SU-DHL-6 (cell line): ENCODE data around the gene FAM20B.

Source experiments
- H2AFZ ChIP-seq: fragments of 200-600 bp; sonication (generic); 2 replicates; pipeline ENCODE4 v1.6.1; 2014; ENCODE audit warnings: low read depth, mild to moderate bottlenecking, moderate library complexity, mixed read lengths, antibody characterized with exemption, low read length; ENCODE audit not compliant: severe bottlenecking
- H3F3A ChIP-seq: fragments of 200-600 bp; shearing (Covaris generic); 2 replicates; pipeline ENCODE4 v1.6.0; 2016; ENCODE audit warnings: antibody characterized with exemption, mild to moderate bottlenecking; ENCODE audit not compliant: insufficient read depth
- H3K27ac ChIP-seq: fragments of 200-600 bp; sonication (generic); 2 replicates; pipeline ENCODE4 v1.5.1; 2016; ENCODE audit warnings: low read depth, mild to moderate bottlenecking, low read length, moderate library complexity, mixed read lengths
- H3K27me3 ChIP-seq: fragments of 200-600 bp; sonication (generic), shearing (Covaris generic); 2 replicates; pipeline ENCODE4 v1.6.0; 2014; ENCODE audit warnings: mild to moderate bottlenecking, low read length
- H3K36me3 ChIP-seq: fragments of 200-600 bp; sonication (generic); 2 replicates; pipeline ENCODE4 v1.6.1; 2014; ENCODE audit warnings: mild to moderate bottlenecking, low read length, mixed read lengths
- H3K4me2 ChIP-seq: fragments of 300-600, 200-600 bp; shearing (Covaris generic), sonication (generic); 2 replicates; pipeline ENCODE4 v1.6.0; 2014; ENCODE audit warnings: low read length, low read depth, mild to moderate bottlenecking; ENCODE audit not compliant: poor library complexity, severe bottlenecking
- H3K4me3 ChIP-seq: fragments of 200-600 bp; sonication (generic); 2 replicates; pipeline ENCODE4 v1.5.1; 2014; ENCODE audit warnings: antibody characterized with exemption, low read length, mild to moderate bottlenecking, mixed read lengths; ENCODE audit not compliant: insufficient read depth, poor library complexity, severe bottlenecking
- H3K79me2 ChIP-seq: fragments of 200-600 bp; sonication (generic); 2 replicates; pipeline ENCODE4 v1.6.1; 2014; ENCODE audit warnings: mild to moderate bottlenecking, low read length, moderate library complexity; ENCODE audit not compliant: insufficient read depth
- H3K9ac ChIP-seq: fragments of 200-600 bp; sonication (generic); 2 replicates; pipeline ENCODE4 v1.7.0; 2014; ENCODE audit warnings: mild to moderate bottlenecking, low read length
- H3K9me2 ChIP-seq: fragments of 200-600 bp; sonication (generic); replicated peaks from 2 replicates; pipeline ENCODE4 v1.6.1; 2014; ENCODE audit warnings: low read length; ENCODE audit not compliant: insufficient read depth
- H3K9me3 ChIP-seq: fragments of 200-600 bp; sonication (generic); 2 replicates; pipeline ENCODE4 v1.6.1; 2014; ENCODE audit warnings: low read length, mixed read lengths; ENCODE audit not compliant: insufficient read depth
- H4K20me1 ChIP-seq: fragments of 200-600 bp; sonication (generic); 2 replicates; pipeline ENCODE4 v1.6.1; 2014; ENCODE audit warnings: low read depth, mild to moderate bottlenecking, antibody characterized with exemption, low read length, moderate library complexity, mixed read lengths
- CTCF ChIP-seq: fragments of 200-600 bp; sonication (generic); IDR thresholded peaks from one replicate; pipeline ENCODE4 v1.5.1; 2017; ENCODE audit warnings: antibody characterized with exemption, mild to moderate bottlenecking, low read length, moderate library complexity; ENCODE audit not compliant: insufficient read depth, poor library complexity, severe bottlenecking
- EZH2phosphoT487 ChIP-seq: fragments of 200-600 bp; sonication (generic), shearing (Covaris generic); conservative IDR thresholded peaks from 2 replicates; pipeline ENCODE4 v1.6.1; 2018; ENCODE audit warnings: mild to moderate bottlenecking, antibody characterized with exemption, low read length, moderate library complexity, mixed read lengths

FAM20B gene

DNA sequence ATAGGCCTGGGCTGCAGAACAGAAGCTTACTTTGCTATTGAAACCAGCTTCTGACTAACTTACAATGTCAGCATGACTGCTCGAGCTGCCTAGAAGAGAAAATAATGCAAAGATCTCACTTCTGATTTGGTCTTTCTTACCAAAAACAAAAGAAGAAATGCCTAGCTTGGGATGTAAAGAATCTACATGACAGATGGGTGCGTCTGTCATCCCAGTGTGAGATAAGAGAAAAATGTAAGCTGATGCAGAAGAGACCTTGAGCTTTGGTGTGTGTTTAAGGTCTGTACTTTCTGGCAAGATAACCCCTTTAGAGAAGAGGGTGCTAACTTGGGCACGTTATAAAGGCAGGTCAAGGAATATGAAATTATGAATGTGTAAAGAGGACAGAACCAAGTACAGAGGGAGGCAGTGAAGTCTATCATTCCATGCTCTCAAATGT lies 3.6 kb downstream of the FAM20B start:
- TF ChIP-seq CTCF, result no peak
- no peak for TF ChIP-seq EZH2phosphoT487
- no peaks in the 10 kb centered on the region for H3K27me3 ChIP-seq
- no peak overlapping the region for H3K27ac ChIP-seq
- H3K36me3 ChIP-seq, result no peaks in the 10 kb centered on the region
- H3F3A ChIP-seq, result peaks cover 9% of the 10 kb centered on the region; the same call in 1 of the 2 replicates
- H3K9me2 ChIP-seq, result no peaks in the 10 kb centered on the region
- no peak overlapping the region for H3K9ac ChIP-seq
- H3K4me2 ChIP-seq, result no peak overlapping the region
- H2AFZ ChIP-seq, result no peak overlapping the region
- no peaks in the 10 kb centered on the region for H4K20me1 ChIP-seq
- peaks cover 20% of the 10 kb centered on the region for H3K79me2 ChIP-seq
- H3K4me3 ChIP-seq, result no peak overlapping the region
- no peaks in the 10 kb centered on the region for H3K9me3 ChIP-seq

GRCh38 chr1:179030130-179030529 lies 4.4 kb downstream of the FAM20B start:
- TF ChIP-seq EZH2phosphoT487 (no peak), CTCF (no peak)
- Histone ChIP-seq H2AFZ (no peak overlapping the region), H3K27ac (no peak overlapping the region), H3K4me3 (no peak overlapping the region), H3K36me3 (no peaks in the 10 kb centered on the region), H3K4me2 (no peak overlapping the region), H3K9me3 (no peaks in the 10 kb centered on the region), H3K9me2 (no peaks in the 10 kb centered on the region), H3K79me2 (peaks cover 24% of the 10 kb centered on the region), H4K20me1 (no peaks in the 10 kb centered on the region), H3F3A (peaks cover 9% of the 10 kb centered on the region; the same call in 1 of the 2 replicates), H3K27me3 (no peaks in the 10 kb centered on the region), H3K9ac (no peak overlapping the region)

DNA sequence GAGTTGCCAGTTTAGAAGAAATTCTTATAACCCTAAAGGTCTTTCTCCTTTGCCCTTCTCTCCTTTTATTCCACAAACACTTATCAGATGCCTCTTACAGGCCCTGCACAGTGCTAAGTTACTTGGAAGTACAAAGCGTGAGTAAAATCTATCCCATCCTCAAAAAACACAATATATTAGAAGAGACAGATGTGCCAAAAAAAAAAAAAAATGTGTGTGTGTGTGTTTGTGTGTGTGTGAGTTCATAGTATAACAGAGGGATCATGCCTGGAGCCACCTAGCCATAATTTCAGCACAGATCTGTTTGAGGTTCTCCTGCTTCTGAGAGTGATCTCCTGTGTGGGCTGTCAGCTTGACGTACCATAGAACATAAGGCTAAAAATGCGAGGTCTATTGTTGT lies 5.0 kb downstream of the FAM20B start:
- Histone ChIP-seq H2AFZ (no peak overlapping the region), H4K20me1 (no peaks in the 10 kb centered on the region), H3K9me3 (no peaks in the 10 kb centered on the region), H3K79me2 (peaks cover 29% of the 10 kb centered on the region), H3K4me2 (no peak overlapping the region), H3K9ac (no peak overlapping the region), H3K27me3 (no peaks in the 10 kb centered on the region), H3K9me2 (no peaks in the 10 kb centered on the region), H3F3A (peaks cover 9% of the 10 kb centered on the region; the same call in 1 of the 2 replicates), H3K27ac (no peak overlapping the region), H3K4me3 (no peak overlapping the region), H3K36me3 (no peaks in the 10 kb centered on the region)
- TF ChIP-seq CTCF (no peak), EZH2phosphoT487 (no peak)
